Ecto neural progenitor cell (in vitro differentiated cells): Measurements from ENCODE around the gene SOBP.

Source experiments
- DNase-seq: peaks from one replicate; pipeline ENCODE4 v3.0.0-alpha.2; 2018; ENCODE audit warnings: low spot score

The SOBP gene

DNA sequence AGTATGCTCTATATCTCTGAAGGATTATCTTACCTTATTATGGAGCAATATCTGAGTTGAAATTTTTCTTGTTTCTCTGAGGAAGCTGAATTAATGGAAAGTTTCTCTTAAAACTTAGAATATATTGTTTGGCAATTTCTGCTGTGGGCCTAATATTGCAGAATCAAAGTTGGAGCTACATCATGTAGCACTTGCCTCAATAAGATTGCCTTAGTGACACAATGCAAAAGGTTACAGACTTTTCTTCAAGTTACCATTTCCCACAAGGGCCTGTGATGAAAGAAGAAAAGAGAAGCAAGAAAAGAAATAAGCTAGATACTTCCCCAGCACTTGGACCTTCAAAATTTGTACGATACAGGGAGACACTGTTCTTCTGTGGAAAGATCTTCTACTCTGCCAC is 151.2 kb downstream of the SOBP start:
- no peak for DNase-seq

DNA sequence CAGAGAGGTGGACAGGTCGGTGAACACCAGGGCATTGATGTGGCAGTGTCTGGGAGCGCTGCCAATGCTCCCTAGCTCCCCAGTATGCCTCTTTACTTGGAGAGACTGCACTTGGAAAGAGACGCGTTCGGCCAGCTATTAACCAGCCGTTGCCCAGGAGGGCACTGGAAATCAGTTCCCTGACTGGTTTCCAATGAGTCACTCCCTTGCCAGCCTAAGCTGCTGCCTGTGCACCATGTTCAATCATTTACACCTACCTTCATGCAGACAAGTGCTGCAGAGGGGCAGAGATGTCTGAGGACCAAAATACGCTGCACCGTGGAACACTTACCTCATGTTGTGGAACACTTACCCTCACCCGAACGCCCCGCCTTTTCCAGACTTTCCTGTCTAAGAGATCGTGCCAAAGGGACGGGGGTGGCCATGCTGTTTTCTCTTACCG is 151.6 kb downstream of the SOBP start:
- DNase-seq = no peak

DNA sequence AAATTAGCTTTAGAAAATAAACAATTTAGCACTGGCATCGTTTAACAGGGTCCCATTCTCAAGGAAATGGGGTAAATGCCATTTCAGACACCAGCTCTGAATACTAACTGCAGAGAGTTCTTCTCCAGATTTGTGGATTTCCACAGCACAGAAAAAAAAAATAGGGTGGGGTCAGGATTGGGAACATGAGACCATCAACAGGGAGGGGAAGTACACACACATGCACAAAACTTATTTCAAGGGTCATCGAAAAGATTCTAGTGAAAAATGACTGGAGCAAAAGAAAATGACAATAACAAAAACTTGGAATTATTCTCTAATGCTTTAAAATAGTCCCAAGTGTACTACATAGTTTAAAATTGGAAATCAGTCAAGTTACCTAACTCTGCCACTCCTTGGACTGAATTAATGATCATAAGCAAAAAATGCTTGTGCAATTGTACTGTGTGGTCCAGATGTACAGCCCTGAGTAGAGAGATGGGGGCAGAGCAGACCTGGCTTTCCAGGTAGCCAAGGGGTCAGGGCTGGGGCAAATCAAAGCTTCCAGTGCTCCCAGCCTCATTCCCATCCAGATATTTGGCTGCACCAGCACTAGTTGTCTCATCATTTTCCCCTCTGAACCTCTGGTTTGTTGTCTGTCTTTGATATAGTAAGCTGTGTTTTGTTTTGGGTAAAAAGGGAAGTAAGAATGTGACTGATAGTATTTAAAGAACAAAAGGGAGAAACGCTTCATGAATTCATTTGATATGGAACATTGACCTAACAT is 152.4 kb downstream of the SOBP start:
- DNase-seq = no peak

DNA sequence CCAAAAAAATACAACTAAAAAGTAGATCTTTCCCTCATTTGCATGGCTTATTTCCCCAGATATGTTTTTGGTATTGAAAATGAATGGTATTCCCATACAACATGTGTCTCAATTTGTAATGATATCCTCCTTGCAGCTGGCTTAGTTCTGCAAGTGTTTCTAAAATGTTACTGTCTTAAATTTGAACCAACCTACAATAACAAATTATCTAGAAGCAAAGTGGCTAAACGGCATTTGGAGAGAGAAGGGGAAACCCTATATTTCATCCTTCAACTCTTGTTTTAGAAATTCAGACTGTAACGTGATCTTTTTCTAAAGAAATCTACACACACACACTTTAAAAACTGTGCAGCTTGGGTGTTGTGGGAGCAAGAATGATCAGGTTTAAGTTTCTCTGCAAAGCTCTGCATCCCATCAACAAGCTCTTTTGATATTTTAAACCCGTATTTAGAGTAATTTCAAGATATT is 153.0 kb downstream of the SOBP start:
- DNase-seq = no peak

DNA sequence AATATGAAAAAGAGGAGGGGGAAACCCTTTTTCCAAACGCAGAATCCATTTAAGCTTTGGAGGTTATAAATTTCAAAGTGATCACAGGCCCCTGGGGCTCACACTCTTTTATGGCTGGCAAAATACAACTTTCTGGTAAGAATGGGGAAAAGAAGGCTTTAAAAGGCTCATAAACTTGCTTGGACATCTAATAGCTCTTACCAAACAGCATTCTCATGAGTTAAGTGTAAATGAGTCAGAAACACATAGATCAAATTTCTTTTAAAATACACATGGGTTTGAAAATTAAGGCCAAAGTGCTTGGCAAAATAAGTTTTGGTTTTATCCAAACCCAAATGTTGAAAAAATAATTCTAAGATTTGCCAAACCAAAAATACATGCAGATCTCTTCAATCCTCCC is 154.6 kb downstream of the SOBP start:
- DNase-seq = no peak

DNA sequence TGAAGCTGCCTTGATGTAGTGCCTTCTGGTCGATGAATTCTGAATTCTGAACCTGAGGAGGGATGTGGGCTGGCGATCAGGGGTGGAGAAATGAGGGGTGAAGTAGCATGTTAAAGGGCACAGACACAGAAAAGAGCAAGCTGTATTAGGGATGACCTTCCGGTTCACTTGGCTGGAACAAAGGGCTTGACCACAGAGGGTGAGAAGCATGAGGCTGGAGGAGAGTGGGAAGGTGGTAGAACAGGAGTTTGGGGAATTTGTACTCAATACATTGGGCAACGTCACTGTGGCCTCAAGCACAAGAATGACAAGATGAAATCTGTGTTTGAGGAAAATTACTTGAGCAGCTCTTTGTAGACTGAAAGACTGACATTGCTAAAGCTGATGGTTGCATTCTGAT is 155.8 kb downstream of the SOBP start:
- no peak for DNase-seq

DNA sequence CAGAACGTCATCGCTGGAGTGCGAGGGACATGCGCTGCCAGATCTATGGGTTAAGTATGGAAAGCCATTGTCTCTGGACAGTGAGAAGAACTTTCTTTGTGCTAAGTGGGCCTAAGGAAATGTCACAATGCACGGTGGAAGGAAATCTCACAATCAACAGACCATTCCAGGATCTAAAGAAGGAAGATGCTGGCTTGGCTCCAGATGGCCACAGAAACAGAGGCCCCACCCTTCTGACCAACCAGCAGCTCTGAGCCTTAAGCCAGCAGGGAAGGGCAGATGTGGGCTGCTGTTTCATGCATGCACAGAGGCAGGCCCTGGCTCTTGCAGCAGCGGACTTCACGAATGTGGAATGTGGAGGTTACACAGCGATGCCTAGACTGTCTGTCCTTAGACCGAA is 156.3 kb downstream of the SOBP start:
- DNase-seq = no peak

DNA sequence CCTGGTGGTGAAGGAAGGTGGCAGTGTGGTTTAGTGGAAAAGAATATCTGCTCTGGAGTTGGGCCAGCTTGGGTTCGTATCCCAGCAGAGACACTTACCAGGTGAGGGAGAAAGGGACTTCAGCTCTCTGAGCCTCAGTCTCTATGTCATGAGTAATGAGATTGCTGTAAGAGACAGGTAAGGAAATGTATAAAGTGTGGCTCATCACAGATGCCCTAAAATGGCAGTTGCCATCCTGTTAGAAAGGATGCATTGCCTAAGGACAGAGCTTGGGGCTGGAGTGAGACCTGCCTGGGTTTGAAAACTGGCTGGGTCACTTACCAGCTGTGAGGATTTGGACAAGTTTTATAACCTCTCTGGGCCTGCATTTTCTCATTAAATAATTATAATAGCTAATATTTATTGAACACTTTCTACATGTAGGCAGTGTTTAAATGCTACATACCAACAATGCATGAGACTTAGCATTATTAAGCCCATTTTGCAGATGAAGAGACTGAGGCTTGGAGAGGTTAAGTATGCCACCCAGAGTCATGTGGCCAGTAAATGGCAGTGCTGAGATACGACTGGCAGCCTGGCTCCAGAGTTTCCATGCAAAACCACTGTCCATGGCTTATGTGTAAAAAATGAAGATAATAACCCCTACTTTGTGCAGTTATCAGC is 157.0 kb downstream of the SOBP start:
- DNase-seq = no peak

DNA sequence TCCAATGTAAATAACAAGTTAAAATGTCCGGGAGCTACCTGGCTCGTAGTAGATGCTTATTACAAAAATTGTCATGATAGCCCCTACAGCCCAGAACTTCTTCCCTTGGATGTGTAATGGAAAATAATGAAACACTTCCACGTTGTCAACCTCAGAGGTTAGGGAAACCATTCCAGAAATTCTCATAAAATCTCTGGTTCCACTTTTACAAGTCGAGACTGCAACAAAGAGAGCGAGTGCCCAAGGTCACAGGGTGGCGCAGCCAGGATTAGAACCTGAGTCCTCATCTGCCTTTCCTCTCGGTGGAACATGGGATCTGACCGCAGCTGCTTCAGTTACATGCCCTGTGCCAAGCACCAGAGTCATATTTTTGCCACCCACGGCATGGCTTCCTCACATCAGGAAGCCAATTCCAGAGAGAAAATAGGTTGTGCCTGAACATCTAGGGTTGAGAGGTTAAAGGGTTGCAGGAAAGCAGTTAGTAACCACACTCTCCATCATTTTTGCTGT is 157.6 kb downstream of the SOBP start:
- DNase-seq = no peak

DNA sequence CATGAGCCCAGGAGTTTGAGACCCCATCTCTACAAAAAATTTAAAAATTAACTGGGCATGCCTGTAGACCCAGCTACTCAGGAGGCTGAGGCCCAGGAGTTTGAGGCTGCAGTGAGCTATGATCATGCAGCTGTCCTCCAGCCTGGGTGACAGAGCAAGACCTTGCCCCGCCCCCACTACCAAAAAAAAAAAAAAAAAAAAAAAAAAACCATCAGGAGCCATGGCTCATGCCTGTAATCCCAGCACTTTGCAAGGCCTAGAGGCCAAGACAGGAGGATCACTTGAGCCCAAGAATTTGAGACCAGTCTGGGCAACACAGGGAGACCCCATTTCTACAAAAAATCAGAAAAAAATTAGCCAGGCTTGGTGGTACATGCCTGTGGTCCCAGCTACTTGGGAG is 159.1 kb downstream of the SOBP start:
- no peak for DNase-seq

DNA sequence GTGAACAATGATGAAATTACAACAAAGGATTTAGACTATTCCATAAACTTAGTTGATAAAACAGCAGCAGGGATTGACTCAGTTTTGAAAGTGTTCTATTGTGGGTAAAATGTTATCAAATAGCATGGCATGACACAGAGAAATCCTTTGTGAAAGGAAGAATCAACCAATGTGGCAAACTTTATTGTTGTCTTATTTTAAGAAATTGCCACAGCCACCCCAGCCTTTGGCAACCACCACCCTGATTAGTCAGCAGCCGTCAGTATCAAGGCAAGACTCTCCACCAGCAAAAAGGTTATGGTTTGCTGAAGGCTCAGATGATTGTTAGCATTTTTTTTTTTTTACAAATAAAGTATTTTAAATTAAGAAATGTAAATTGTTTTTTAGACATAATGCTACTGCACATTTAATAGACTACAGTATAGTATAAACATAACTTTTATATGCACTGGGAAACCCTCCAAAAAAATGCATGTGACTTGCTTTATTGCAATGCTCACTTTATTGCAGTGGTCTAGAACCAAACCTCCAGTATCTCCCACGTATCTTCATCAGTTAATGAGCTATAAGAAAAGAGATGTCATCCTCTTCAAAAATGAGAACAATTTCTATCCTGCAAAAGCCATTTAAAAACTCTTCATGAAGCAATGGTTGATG is 162.7 kb downstream of the SOBP start:
- no peak for DNase-seq

DNA sequence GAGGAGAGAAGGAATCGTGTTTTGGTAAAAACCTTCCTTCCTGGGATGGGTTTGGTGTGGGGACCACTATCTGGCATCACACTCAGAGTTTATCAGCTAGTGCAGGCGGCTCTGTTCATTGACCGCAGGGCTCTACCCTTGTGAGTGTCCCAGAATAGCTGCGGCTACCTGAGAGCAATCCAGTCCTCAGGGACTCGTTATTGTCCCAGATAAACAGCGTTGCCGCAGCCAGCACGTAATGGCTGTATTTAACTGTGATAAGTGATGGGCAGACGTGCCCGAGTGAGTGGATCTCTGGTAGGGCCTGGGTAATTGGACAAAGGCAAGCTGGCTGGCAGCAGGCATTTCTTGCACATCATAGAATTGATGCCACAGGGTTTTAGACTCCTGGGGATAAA is 163.3 kb downstream of the SOBP start:
- DNase-seq = no peak

DNA sequence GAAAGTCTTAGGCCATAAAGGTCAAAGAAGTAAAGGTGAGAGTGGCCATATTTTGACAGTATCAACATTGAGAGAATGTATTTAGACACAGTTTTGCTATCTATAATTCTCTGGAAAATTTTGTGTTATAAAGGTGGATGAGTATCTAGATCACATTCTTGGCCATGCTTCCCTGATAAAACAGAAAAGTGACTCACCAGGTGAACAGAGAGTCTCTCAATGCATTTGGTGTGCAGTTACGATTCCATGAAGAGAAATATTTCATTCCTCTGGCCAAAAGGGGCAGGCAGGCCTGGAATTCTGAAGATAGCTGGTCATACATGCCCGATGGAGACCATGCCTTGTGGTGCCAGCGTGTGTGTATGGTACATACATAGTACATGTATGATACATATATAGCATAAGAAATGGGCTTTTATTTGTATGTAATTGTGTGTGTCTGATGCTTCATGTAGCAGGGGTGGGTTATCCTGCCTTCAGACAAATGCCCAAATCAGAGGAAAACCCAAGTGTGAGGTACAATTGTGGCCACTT is 164.0 kb downstream of the SOBP start:
- no peak for DNase-seq

DNA sequence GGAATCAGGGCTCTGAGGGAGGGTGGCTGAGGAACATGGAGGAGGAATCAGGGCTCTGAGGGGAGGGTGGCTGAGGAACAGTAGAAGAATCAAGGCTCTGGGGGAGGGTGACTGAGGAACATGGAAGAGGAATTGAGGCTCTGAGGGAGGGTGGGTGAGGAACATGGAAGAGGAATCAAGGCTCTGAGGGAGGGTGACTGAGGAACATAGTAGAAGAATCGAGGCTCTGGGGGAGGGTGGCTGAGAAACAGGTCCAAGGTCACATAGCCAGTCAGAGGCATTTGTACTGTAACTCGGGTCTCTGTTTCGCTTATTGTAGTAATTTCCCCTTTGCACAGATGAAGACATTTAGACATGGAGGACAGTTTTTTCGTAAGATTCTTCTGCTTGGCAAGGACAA is 164.8 kb downstream of the SOBP start:
- no peak for DNase-seq

DNA sequence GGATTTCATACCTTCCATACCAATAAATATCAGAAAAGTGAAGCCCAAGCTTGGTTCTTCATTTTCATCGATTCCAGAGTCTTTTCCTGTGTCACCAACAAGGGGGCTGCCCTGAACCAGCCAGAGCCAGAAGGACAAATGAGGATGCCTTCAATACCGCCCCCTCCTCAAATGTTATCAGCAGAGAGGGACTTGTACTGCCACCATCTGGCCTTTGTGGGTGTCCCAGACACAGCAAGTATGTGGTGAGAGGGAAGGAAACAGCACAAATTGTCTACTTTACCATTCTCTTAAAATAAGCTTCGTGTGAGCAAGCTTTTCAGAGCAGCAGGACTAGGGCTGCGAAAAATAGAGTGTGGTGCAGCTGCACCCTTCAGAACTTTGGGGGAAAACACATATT is 165.3 kb downstream of the SOBP start:
- no peak for DNase-seq

DNA sequence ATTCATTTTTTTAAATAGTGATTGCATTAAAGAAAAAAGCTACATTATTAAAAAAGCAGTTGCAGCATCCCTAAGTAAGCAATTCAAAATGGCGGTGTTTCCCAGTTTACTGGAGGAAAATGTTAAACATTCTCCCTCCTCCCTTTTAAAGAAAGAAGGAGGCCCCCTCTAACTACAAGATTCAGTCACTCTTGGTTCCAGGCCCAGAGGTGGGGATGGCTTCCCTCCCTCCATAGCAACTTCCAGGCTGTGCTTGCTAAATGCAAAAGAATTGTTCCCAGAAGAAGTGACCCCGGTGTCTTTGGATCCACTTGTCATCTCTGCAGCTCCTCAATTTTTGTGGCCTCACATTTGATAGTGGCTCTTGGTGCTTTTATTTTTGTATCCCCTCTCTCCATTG is 165.9 kb downstream of the SOBP start:
- no peak for DNase-seq

DNA sequence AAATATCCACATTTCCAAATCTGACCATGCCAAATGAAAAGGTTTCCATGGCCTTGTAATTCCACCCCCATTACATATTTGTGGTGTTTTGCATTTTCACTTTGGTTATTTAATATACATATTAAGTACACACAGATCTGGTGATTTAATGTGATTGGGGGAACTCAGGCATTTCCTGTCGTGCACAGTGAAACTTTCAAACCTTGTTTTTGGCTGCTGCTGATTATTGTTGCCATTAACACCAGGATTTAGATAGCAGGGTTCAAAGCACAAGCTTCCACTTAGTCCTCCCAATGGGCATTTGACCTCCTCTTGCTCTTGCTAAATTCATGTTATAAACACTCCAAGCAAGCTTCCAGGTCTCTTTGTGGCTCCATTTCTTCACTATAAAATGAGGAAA is 166.5 kb downstream of the SOBP start:
- DNase-seq = no peak

DNA sequence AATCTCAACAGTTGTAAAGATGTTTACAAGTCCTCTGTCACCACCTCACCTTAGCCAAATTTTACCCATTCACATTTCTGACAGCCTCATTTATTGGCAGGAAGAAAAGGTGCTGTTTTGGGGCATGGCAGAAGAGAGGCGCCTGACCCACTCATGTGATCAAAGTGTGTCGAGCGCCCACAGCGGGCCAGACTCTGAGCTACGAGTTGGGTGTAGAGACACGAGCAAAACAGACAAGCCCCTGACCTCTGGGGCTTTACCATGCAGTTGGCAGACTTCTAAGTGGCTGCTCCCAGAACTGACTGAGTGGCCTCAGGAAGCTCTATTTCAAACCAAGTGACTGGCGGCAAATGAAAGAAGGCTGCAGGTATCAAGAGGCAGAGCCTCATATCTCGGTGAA is 167.0 kb downstream of the SOBP start:
- DNase-seq = no peak

DNA sequence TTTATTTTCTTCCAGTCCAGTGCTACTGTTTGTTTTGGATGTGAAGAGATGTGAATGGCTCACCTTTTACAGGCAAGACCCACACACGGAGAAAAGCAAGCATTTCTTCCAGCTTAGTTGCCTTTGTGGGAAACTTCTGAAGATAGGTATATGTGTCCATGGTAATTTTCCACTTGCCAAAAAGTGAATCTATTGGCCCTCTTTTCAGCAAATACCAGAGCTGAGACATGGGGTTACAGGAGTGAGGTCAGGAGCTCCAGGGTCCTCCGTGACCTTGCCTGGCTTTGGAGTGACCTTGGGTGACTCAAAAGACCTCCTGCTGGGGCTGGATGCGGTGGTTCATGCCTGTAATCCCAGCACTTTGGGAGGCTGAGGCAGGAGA is 167.4 kb downstream of the SOBP start:
- no peak for DNase-seq

DNA sequence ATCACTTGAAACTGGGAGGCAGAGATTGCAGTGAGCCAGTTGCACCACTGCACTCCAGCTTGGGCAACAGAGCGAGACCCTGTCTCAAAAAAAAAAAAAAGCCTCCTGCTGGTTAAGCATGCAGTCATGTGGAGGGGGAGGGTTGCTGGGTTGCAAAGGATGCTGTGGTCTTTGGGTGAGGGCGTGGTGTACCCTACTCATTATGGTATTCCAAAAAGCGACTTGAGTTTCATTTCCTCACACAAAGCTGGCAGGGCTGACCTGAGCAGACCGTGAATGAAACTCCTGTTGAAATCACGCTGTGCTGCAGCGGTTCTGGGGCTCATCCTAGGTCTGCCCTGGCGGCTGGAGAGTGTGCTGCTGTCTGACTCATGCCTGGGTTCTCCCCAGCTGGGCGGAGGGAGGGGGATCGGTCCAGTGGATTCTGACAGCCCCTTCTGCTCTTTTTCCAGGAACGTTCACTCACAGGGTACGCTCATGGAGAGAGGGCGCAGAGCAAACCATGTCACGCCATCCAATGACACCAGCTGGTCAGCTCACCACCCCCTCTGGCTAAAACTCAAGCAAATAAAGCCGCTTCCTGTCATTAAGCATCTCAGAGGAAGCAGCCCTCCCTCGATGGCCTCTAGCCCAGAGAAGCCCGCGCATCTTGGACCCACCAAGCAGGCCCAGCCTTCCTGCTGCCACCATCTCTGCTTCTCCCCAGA is 168.0 kb downstream of the SOBP start:
- DNase-seq = no peak

DNA sequence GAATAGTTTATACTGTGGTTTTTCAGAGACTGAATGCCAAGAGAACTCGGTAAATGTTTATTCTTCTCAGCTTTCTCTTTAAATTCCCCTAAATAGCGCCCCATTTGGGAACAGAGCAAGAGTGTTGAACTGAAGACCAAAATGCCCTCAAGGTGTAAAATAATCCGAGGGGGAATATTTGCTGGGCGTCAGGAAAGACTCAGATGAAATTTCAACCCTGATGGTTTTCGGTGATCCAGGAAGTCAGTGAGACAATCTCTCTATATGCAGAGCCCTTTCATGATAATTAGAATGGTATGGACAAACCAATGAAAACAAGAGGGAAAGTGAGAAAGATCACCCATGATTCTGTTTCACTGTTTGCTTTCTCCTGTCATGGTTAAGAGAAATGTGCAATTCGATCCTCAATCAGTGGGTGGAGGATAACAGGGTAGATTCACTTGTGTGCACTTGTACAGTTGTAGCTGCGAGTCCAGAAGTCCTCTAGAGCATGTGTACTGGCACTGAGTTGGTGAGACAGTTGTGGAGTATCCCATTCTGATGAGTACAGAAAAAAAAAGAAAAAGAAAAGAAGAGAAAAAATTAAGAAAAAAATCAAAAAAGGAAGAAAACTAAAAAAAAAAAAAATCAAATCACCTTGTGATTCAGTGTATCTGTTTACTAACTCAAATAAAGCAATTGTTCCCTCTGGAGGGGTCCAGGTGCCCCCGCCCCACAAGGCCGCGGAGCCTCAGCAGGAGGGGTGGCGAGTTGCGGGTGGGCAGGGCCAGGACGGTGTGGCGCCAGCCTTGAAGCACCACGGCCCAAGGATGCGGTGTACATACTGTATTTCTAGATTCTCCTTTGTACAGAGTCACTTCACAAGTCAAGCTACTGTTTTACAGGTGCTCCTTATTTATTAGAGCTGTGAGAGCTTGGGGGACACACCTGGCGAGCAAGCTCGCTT is 169.3 kb downstream of the SOBP start:
- no peak for DNase-seq
